ENCODE results near the gene LSM14B. TPM values are rescaled to one million over a fixed set of nuclear protein-coding genes. Genes with fewer than 3 reads are reported as not detected.
A peak's percentile ranks its signal among the peaks of the same experiment; 100 is the strongest.

Gene LSM14B
- total RNA-seq, 1 experiment from 2014 or later, result 82.4 TPM

- Histone ChIP-seq H2BK12ac (ENCODE audit: insufficient read length, low read depth, low read length) (no peak overlapping the region), H3K23ac (ENCODE audit: insufficient read length, low read depth, low read length) (no peak overlapping the region), H2BK120ac (ENCODE audit: low read depth, low read length, poor library complexity, severe bottlenecking) (no peak overlapping the region), H4K91ac (ENCODE audit: insufficient read length, low read depth, low read length) (no peak overlapping the region), H3K27ac (ENCODE audit: insufficient read length, low read depth, low read length) (no peak overlapping the region), H3K56ac (ENCODE audit: insufficient read length, low read depth, low read length) (no peak overlapping the region), H2BK5ac (ENCODE audit: insufficient read length, low read length) (no peak overlapping the region), H4K20me1 (ENCODE audit: control insufficient read depth, insufficient read depth, insufficient read length) (no peaks in the 10 kb centered on the region), H3K4me2 (ENCODE audit: insufficient read depth, insufficient read length, low read length) (no peak overlapping the region), H3K79me2 (ENCODE audit: insufficient read depth, low read length) (peaks cover 6% of the 10 kb centered on the region; the same call in 1 of the 2 replicates), H3K27me3 (ENCODE audit: insufficient read depth, low read length) (no peaks in the 10 kb centered on the region), H3K14ac (ENCODE audit: insufficient read depth, low read length) (no peak overlapping the region), H3K4me1 (ENCODE audit: insufficient read depth, low read length) (no peaks in the 10 kb centered on the region), H3K9me3 (ENCODE audit: control insufficient read depth, low read depth, low read length) (no peaks in the 10 kb centered on the region), H4K8ac (replicated peaks; ENCODE audit: insufficient read length, low read depth, low read length) (no peak overlapping the region), H3K18ac (ENCODE audit: insufficient read length, low read depth, low read length) (no peak overlapping the region), H2AFZ (ENCODE audit: low read length) (no peak overlapping the region), H3T11ph (ENCODE audit: low read length) (no peak overlapping the region), H2BK15ac (ENCODE audit: low read depth, low read length) (no peak overlapping the region), H2BK20ac (ENCODE audit: low read depth, low read length, poor library complexity, severe bottlenecking) (no peak overlapping the region), H3K79me1 (ENCODE audit: insufficient read depth, low read depth, low read length, poor library complexity, severe bottlenecking) (no peaks in the 10 kb centered on the region), H3K9ac (ENCODE audit: extremely low read depth, insufficient read length, low read length) (no peak overlapping the region), H3K4ac (ENCODE audit: low read depth, low read length) (no peak overlapping the region), H3K23me2 (ENCODE audit: insufficient read length, low read depth, low read length, poor library complexity, severe bottlenecking) (no peaks in the 10 kb centered on the region), H2AK5ac (ENCODE audit: insufficient read length, low read length) (no peak overlapping the region), H4K5ac (ENCODE audit: insufficient read length, low read depth, low read length) (no peak overlapping the region)
- no peak for DNase-seq
- 0 out of 7 replicates have a peak overlapping the region, but pooled peaks of 1 of the 3 experiments have one; percentile 34 for H3K27ac Mint-ChIP-seq
- H3K4me3 Mint-ChIP-seq, result no peak overlapping the region
- no peak for TF ChIP-seq CTCF (conservative IDR thresholded peaks at IDR 0.05)
- peaks cover under 1 to 2% of the 10 kb centered on the region in 2 experiments; a peak in 3 of 4 replicates for H3K4me1 Mint-ChIP-seq
- H3K9me3 Mint-ChIP-seq, result no peaks in the 10 kb centered on the region; a peak in 1 of 5 replicates
- H3K27me3 Mint-ChIP-seq (ENCODE audit: low read depth), result no peaks in the 10 kb centered on the region
- WGBS (ENCODE audit: extremely low coverage, insufficient read length, low lambda C conversion rate), result no CpG with 5 or more reads among the region's 17 CpGs
- peaks cover 27 to 61% (median 52%) of the 10 kb centered on the region in 3 experiments for H3K36me3 Mint-ChIP-seq (ENCODE audit: insufficient read depth in 1 of 3, low read depth in 3 of 3)
Measured at GRCh38 chr20:62161347-62161746, 39.1 kb downstream of the LSM14B start.

Measured in H9 (cell line).